Measurements from ENCODE around the gene LILRB3.
"Not testable (repeated sequence)": the region's sequence is repeated elsewhere in the genome, so short reads cannot be mapped to it uniquely, and the experiment has no call there.

The LILRB3 gene

GRCh38 chr19:54217517-54218247 is 5.1 kb downstream of the LILRB3 start:
- DNase-seq (ENCODE audit: low read depth, low spot score); H3K4me3 ChIP-seq (ENCODE audit: low read length): not testable (repeated sequence)

- DNase-seq (ENCODE audit: low read depth, low spot score) = no peak
- H3K4me3 ChIP-seq (ENCODE audit: low read length) = no peak overlapping the region
Measured at GRCh38 chr19:54216869-54217268, 5.9 kb downstream of the LILRB3 start.

GRCh38 chr19:54214734-54215133 is 8.1 kb downstream of the LILRB3 start:
- DNase-seq (ENCODE audit: low read depth, low spot score); H3K4me3 ChIP-seq (ENCODE audit: low read length): not testable (repeated sequence)

GRCh38 chr19:54214217-54214616 is 8.6 kb downstream of the LILRB3 start:
- DNase-seq (ENCODE audit: low read depth, low spot score); H3K4me3 ChIP-seq (ENCODE audit: low read length): not testable (repeated sequence)

DNA sequence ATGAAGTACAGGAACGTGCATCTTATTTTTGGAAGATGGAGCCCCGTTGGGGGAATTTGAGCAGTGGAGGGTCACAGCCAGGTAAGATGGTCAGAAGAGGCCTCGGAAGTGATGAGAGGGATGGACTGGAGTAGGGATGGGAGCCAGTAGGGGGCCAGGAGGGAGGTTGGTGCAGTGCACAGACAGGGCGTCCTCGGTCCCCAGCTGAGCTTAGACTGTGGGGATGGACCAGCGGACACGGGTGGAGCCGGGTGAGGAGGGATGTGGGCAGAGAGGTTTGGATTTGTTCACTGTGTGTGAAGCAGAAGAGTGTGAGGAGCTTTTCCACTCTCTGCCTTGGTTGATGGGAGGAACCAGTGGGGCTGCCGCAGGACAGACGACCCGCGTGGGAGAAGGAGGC is 11.6 kb downstream of the LILRB3 start:
- no peak overlapping the region for H3K4me3 ChIP-seq (ENCODE audit: low read length)
- DNase-seq (ENCODE audit: low read depth, low spot score) = no peak

DNA sequence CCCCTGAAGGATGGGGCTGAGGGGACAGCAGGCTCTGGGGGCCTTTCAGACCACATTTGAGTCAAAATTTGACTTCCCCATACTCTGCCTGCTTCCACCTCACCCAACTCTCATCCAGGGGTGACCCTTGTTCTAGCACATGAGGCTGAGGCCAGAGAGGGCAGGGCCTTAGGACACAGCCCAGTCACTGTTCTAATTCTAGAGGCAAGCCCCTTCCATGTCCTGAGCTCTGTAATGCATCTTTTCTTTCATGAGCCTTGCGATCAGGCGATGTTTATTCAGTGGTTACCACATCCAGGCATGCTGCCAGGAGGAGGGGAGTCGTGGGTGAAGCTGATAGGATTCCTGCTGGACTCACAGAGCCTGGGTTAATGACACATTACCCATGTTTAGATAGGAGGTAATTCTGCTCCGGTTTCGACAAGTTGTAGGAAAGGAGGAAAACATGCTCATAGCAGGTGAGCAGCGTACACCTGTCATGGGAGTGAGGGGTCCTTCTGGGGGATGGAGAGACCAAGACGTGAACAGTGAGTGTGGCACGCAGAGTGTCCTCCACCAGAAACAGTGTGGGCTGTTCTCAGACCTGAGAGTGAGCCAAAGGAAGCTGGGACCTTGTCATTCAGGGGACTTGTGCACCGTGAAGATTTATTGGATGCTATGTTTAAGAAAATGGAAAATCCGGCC is 12.9 kb downstream of the LILRB3 start:
- no peak overlapping the region for H3K4me3 ChIP-seq (ENCODE audit: low read length)
- peak; percentile 57 for DNase-seq (ENCODE audit: low read depth, low spot score)

GRCh38 chr19:54209058-54209810 is 13.6 kb downstream of the LILRB3 start:
- no peak for DNase-seq (ENCODE audit: low read depth, low spot score)

GRCh38 chr19:54208784-54209057 is 14.1 kb downstream of the LILRB3 start:
- no peak overlapping the region for H3K4me3 ChIP-seq (ENCODE audit: low read length)
- DNase-seq (ENCODE audit: low read depth, low spot score) = no peak

More at GRCh38 chr19:54209058-54209810, 13.6 kb downstream of the LILRB3 start:
- no peak overlapping the region for H3K4me3 ChIP-seq (ENCODE audit: low read length)

DNA sequence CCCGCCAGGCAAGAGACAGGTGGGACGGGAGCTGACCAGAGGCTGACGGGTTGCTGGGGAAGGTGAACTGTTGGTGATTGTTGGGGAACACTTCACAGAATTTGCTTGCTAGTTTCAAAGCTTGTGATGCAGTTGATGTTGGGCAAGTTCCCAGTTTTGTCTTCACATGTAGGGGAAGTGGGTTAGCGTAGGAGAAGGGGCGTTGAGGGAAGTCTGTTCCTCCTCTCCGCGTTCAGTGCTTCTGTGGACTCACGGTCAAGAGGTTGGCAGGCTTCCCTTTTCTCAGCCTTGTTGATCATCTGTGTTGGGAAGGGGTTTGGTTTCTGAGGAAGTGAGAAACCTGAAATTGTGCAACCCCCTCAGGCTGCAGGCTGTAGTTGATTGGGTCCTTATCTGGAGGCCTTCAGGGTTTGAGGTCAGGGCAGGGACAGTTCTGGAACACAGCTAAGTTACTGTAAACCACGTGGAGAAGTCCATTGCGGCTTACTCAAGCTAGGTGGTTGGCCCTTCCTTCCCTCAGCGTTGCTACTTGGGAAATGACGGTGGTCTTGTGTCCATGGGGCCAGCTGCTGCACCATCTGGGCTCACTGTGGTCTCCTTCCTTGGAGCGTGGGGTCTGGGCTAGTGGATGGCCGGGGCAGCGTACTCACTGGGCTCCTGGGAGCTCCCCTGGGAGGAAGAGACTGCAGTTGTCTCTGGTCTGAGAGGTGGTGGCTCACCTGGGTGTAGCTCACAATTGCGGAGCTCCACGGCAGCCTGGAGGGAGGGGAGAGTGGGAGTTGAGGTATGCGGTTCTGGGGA is 14.6 kb downstream of the LILRB3 start:
- H3K4me3 ChIP-seq (ENCODE audit: low read length) = no peak overlapping the region
- peak; percentile 84 for DNase-seq (ENCODE audit: low read depth, low spot score)

DNA sequence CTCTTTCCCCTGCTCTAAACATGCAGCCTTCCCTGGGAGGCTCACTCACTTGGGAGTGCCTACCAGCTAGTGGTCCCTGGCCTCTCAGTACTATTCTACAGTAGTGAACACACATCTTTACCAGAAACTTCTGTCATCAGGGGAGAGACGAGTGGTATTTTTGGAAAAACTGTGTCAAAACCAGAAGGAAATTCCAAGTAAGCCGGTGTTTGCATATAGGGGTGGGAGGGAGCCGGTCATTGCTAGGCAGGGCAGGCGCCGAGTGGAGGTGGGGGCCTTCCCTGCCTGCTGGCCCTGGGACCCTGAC is 15.2 kb downstream of the LILRB3 start:
- DNase-seq (ENCODE audit: low read depth, low spot score) = no peak
- H3K4me3 ChIP-seq (ENCODE audit: low read length) = no peak overlapping the region

GRCh38 chr19:54207193-54207592 is 15.6 kb downstream of the LILRB3 start:
- not testable (repeated sequence) for DNase-seq (ENCODE audit: low read depth, low spot score); H3K4me3 ChIP-seq (ENCODE audit: low read length)

DNA sequence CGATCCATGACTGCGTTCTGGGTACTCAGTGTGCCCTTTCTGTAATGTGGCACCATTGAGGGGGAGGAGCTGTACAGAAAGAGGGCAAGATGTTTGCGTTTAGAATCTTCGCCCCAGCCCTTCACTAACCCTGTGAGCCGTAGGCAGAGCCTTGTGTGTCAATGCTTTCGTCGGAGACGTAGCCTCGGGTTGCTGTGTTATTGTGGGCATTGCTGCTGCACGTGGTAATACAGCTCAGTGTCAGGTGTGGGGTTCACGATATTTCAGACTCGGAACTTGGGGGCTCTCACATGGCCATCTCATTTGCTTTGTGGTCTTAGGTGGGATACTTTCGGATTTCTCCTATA is 16.0 kb downstream of the LILRB3 start:
- no peak for DNase-seq (ENCODE audit: low read depth, low spot score)

GRCh38 chr19:54206030-54206830 is 16.6 kb downstream of the LILRB3 start:
- H3K4me3 ChIP-seq (ENCODE audit: low read length) = no peak overlapping the region
- DNase-seq (ENCODE audit: low read depth, low spot score) = no peak

More for the DNA sequence above, 16.0 kb downstream of the LILRB3 start:
- no peak overlapping the region for H3K4me3 ChIP-seq (ENCODE audit: low read length)

DNA sequence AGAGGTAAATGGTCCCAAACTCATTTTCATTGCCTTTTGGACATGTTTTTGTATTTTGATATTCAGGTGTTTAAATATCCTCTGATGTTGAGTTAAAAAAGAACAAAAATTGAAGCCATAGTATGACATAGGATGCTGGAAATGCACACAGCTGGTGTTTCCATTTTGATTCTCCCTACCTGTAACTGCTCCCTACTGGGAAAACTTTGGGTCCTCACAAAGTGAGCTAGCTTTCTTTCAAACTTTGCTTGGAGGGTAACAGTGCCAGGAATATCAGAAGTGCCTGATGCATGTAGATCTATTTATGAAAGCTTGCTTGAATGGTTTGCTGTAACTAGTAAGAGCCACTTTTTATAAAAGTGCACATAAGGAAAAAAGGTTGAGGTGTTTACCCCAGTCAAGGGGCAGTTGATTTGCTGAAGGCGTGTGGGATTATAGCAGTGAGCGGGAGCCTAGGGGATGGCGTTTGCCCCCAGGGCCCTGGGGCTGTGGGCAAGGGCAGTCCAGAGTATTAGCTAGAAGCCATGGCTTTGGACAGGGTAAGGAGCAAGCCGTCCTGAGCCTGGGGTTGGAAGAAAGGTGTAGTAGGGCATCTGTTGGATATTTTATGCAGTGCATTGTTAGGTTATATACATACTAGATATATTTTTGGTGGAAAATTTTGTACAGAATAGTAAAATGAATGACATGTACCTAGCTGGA is 17.9 kb downstream of the LILRB3 start:
- H3K4me3 ChIP-seq (ENCODE audit: low read length) = no peak overlapping the region
- no peak for DNase-seq (ENCODE audit: low read depth, low spot score)

DNA sequence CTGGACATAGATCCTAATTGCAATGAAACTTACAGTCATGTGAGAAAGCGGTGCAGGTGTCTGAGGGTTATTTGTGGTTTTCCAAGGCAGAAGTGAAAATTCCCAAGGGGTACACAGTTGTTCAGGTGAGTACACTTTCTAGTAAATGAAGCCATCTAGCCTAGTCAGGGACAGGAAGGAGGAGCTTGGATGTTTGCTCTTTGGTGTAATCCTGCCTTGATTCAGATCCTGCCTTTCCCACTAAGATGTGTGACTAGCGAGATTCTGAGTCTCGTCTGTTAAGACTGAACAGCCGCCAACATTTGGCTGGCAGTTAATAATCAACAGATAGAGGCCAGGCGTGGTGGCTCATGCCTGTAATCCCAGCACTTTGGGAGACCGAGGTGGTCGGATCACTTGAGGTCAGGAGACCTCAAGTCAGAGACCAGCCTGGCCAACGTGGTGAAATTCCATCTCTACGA is 19.6 kb downstream of the LILRB3 start:
- H3K4me3 ChIP-seq (ENCODE audit: low read length) = no peak overlapping the region
- no peak for DNase-seq (ENCODE audit: low read depth, low spot score)

GRCh38 chr19:54201980-54202379 is 20.8 kb downstream of the LILRB3 start:
- no peak for DNase-seq (ENCODE audit: low read depth, low spot score)
- H3K4me3 ChIP-seq (ENCODE audit: low read length) = peak overlapping the region; percentile 76

- DNase-seq (ENCODE audit: low read depth, low spot score) = no peak
- peak overlapping the region; percentile 76 for H3K4me3 ChIP-seq (ENCODE audit: low read length)
Measured at GRCh38 chr19:54201172-54201701, 21.6 kb downstream of the LILRB3 start.

DNA sequence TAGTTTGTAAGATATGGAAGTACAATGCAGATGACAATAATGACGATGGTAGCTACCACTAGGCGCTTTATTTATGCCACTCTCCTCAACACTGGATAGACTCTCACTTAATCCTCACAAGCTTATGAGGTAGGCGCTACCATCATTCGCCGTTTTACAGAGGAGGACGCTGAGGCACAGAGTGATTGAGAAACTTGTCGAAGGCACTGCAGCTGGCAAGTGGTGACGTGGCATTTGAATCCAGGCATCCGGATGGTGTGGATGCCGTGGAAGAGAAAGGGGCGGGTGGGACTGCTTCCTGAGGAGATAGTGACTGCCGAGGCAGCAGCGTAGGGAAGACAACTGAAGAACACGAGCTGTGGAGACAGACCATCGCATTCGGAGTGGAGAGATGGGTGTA is 23.4 kb downstream of the LILRB3 start:
- H3K4me3 ChIP-seq (ENCODE audit: low read length) = no peak overlapping the region

More for the DNA sequence above, 23.4 kb downstream of the LILRB3 start:
- DNase-seq (ENCODE audit: low read depth, low spot score) = no peak

All from Jurkat, Clone E6-1 (cell line).